ENCODE data around the gene TMEM25.

- TF ChIP-seq ZBTB21 (tag by site-specific recombination; IDR thresholded peaks at IDR 0.05) (no peak), ATF2 (tag by site-specific recombination; IDR thresholded peaks at IDR 0.05; ENCODE audit: low read depth) (no peak), ZNF549 (tag by site-specific recombination; IDR thresholded peaks at IDR 0.05) (no peak), PRDM4 (tag by site-specific recombination; IDR thresholded peaks at IDR 0.05) (no peak), ELK4 (IDR thresholded peaks at IDR 0.05; ENCODE audit: borderline replicate concordance, low read depth, low read length) (no peak)
Observed at GRCh38 chr11:118545533-118545932, 14.5 kb downstream of the TMEM25 start.

All from HEK293 (cell line).